ENCODE results near the gene MAG.

GRCh38 chr19:35349614-35350521, 57.9 kb downstream of the MAG start:
- no peak for TF ChIP-seq YY1 (IDR thresholded peaks at IDR 0.05; ENCODE audit: insufficient read depth, insufficient read length)
- no peak for TF ChIP-seq ZNF274 (IDR thresholded peaks at IDR 0.05; ENCODE audit: low read depth, low read length)
- no peak for TF ChIP-seq SUZ12 (IDR thresholded peaks at IDR 0.05; ENCODE audit: extremely low read depth, insufficient read depth, insufficient read length)

Measured in NT2/D1 (cell line).